ENCODE data around the gene LYPD4.

LYPD4 gene

DNA sequence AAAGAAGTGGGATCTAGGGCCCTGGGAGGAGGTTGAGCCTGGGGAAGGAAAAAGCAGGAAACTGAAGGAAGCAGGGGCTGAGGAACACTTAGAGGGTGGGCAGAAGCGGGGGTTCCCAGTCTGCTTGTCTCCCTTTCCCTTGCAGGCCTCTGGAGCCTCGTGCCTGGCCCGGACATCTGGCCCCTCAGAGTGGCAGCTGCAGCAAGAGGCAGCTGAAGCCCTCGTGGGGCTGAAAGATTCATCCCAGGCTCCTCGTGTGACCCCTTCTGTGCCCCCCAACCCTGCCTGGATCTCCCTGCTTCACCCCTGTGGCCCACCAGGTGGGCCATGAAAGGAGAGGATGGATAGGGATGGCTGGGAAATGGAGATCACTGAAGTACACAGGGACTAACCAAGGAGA lies 5.9 kb upstream of the LYPD4 start:
- no peak for DNase-seq (ENCODE audit: low read depth)

DNA sequence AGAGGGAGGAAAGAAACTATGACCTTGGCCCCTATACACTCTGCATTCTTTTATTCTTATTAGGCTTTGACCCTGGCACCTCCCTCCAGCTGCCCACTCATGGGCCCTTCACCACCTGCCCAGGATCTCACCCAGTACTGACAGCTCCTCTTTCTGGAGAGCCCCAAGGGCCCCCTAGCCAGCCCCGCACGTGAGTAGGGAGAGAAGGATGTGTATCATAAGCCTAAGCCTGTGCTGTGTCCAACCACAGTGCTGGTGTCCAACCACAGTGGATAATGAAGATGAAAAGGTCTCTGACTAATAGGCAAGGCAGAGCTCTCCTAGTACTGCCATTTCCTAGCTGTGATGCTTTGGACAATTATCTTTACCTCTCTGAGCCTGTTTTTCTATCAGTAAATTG lies 4.6 kb upstream of the LYPD4 start:
- DNase-seq (ENCODE audit: low read depth): no peak

- no peak for DNase-seq (ENCODE audit: low read depth)
Measured at GRCh38 chr19:41848666-41849065, 4.2 kb upstream of the LYPD4 start.

GRCh38 chr19:41847351-41848105 lies 3.0 kb upstream of the LYPD4 start:
- DNase-seq (ENCODE audit: low read depth): no peak

DNA sequence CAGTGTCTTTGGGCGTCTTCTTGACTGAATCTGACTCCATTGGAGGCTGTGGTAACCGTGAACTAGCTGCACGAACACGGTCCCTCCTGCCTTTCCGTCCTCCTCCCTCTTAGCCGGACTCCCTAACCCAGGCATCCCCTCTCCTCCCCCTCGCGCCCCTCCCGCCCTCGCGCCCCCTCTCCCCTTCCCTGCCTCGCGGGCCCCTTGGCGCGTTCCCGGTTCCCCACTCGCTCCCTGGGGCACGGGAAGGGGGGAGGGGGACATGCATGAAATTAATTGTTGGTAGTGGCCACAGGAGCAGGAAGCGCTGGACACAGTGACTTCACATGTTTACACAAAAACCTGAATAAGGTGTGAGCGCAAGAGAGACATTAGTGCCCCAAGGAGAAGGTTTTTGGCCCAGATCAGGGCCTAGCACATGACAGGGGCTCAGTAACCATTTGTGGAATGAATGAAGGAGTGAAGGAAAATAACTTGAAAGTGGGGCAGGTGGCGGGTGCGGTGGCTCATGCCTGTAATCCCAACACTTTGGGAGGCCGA lies 638 bp upstream of the LYPD4 start:
- DNase-seq (ENCODE audit: low read depth): no peak

DNA sequence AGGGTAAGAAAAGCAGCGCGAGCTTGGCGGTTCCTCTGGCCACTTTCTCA lies 343 bp upstream of the LYPD4 start, which contains the start of gene DMRTC2:
Gene DMRTC2 (plus strand): TSS at position 42 of the 50 bp plus-strand sequence. CDS start 2,387 bp downstream, outside the sequence.
- DNase-seq (ENCODE audit: low read depth): no peak

DNA sequence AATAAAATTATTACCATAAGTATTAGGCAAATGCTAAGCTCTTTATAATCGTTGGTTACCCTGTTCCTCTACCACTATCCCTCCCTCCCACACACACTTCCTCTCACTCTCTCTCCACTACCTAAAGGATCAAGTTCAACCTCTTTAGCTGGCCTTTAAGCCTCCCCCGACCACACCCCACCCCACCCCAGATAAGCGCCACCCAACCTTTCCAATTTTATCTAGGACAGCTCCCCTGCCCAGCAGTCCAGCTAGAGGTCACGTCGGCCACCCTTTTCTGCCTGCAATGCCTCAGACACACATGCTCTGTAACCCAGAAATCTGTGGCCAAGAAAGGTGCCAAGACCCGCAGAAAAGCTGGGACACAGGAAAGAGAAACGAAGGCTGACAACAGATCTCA lies 1.1 kb downstream of the LYPD4 start:
- DNase-seq (ENCODE audit: low read depth): no peak

- no peak for DNase-seq (ENCODE audit: low read depth)
Measured at GRCh38 chr19:41839211-41839610, 5.3 kb downstream of the LYPD4 start.

DNA sequence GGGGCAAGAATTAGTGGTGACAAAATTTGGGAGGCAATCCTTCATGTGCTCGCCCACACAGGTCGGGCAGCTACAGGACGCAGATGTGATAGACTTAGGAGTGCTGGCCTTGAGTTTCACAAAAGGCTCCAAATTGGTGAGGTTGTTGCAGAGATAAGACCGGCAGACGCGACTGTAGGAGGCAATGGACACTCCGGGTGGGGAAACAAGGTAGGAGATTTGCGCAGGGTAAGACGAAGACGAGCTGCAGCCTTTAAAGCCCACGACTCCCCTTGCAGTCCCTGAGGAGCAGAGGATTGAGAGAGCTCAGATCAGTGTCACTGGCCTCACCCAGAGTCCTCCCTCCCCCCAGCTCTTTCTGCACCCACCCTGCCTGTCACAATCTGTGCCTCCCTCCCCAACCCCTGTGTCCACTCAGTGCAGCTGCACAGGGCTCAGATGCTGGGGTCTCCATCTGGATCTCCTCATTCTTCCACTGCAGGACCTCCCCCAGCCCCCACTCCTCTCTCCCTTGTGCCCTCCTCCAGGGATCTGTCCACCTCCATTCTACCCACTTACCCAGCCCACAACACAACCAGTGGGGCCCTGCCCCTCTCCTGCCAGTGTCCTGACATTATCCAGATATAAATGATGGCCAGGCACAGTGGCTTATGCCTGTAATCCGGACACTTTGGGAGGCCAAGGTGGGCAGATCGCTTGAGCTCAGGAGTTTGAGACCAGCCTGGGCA lies 6.3 kb downstream of the LYPD4 start:
- DNase-seq (ENCODE audit: low read depth): no peak

- DNase-seq (ENCODE audit: low read depth): peak; percentile 19
Measured at GRCh38 chr19:41821003-41821735, 23.3 kb downstream of the LYPD4 start.

- no peak for DNase-seq (ENCODE audit: low read depth)
Measured at GRCh38 chr19:41816761-41817160, 27.7 kb downstream of the LYPD4 start.

DNA sequence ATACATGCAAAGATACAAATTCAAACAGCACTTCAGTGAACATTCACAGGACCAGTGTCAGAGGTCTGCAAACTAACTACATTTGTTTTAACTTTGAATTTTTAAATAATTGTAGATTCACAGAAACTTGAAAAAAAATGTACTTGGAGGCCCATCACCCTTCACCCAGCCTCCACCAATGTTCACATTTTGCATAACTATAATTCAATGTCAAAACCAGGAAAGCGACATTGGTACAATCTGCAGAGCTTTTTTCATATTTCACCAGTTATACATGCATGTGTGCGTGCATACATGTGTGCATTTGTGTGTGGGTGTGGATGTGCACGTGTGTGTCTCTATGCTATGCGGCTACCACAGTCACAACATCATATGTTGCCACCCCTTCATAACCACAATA lies 29.2 kb downstream of the LYPD4 start:
- no peak for DNase-seq (ENCODE audit: low read depth)

DNA sequence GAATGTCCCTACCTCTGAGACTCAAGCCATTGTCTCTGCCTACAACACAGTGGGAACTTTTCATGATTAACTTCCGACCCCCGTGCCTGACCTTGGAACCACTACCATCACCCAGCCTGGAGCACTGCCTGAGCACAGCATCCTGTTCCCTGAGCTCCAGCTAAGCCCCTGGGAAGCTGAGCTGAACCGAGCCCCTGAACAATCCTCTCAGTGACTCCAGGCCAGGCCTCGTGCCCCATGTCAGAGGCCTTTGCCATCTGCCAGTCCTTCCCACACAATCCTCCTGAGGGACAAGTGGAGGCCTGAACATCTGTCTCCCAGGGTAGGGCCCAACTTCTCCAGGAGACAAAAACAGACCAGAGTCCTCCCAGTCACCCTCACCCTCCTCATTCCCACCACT lies 30.6 kb downstream of the LYPD4 start:
- DNase-seq (ENCODE audit: low read depth): no peak

GRCh38 chr19:41811981-41812380 lies 32.5 kb downstream of the LYPD4 start:
- no peak for DNase-seq (ENCODE audit: low read depth)

GRCh38 chr19:41811036-41811435 lies 33.4 kb downstream of the LYPD4 start:
- DNase-seq (ENCODE audit: low read depth): no peak

DNA sequence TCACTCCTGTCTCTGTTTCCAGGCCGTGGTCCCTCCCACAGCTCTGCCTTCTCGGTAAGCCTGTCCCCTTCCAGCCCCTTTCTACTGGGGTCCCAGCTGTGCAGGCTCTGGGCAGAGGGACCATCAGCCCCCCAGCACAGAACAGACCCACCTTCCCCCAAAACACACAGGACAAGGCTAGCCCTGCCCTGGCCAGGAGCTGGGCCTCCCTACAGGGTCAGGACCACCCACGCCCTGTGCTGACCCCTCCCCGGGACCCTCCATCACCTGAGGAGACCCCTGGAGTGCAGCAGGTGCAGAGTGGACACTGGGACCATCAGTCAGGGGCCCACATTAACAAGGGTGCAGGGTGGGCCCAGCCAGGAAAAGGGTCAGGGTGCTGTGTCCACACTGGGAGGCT lies 34.2 kb downstream of the LYPD4 start:
- no peak for DNase-seq (ENCODE audit: low read depth)

DNA sequence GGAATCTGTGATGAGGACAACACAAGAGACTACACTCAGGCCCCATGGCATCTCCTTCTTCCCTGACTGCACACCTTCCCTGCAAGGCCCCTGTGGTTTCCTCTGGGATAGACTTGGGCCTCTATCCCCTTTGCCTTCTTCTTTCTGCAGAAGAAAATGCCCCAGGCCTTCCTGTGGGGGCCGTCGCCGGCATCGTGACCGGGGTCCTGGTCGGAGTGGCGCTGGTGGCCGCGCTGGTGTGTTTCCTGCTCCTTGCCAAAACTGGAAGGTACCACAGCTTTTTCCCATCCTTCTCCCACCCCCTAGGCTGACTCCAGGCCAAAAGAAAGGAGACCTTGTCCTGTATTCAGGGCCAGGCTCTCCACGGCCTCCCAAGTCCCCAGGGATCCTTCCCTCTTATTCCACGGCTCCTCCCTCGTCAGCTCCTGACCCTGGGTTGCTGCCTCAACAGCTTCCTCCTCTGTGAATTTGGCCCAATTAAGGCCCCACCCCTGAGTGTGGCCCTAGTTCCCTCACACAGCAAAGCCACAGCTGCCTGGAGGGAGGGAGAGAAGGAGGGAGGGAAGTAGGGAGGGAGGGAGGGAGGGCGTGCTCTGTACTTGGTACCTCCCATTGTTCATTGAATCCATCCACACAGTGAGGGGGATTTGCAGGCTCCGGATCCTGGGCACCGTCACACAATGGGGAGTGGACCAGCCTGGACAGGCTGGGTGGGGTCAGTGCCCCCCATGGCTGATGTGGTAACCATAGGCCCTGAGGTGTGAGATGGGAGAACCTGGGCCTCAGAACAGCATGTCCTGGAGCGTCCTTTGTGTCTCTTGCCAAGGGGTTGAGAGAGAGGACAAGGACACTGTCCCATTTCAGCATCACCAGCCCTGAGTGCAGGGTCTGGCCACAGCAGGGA lies 35.6 kb downstream of the LYPD4 start:
- DNase-seq (ENCODE audit: low read depth): no peak

DNA sequence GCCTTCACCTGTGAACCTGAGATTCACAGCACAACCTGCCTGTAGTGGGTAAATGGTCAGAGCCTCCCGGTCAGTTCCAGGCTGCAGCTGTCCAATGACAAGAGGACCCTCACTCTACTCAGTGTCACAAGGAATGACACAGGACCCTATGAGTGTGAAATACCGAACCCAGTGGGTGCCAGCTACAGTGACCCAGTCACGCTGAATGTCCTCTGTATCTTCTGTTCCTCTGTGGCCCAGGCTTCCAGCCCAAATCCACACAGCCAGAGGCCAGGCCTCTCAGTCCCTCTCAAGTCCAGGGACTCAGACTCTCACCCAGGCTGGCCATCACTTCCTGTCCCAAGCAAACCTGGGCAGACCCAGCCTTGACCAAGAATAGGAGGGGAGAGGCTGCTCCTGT lies 37.3 kb downstream of the LYPD4 start:
- no peak for DNase-seq (ENCODE audit: low read depth)

GRCh38 chr19:41804336-41804735 lies 40.1 kb downstream of the LYPD4 start:
- no peak for DNase-seq (ENCODE audit: low read depth)

DNA sequence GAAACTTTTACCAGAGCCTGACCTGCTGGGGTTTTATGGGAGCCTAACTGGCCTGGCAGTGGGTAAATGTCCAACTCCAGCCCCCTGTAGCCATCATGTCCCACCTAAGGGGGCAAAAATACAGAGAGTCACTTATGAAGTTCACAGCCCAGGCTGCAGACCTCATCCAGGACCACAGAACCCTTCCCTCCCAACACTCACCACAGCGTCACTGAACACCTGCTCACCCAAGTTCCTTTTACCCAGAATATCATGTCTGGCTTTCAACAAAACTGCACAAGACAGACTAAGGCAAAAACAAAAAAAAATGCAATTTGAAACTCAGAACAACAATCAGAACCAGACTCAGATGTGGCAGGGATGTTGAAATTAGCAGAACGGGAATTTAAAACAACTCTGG lies 41.7 kb downstream of the LYPD4 start:
- no peak for DNase-seq (ENCODE audit: low read depth)

- DNase-seq (ENCODE audit: low read depth): no peak
Measured at GRCh38 chr19:41801792-41802211, 42.7 kb downstream of the LYPD4 start.

GRCh38 chr19:41801031-41801430 lies 43.5 kb downstream of the LYPD4 start:
- DNase-seq (ENCODE audit: low read depth): no peak

Data from amniotic epithelial cell (primary cell).